Activated T-cell treated with anti-CD3 and anti-CD28 coated beads for 24 hours (primary cell): ENCODE results near the gene EIF4G1.
A peak's percentile ranks its signal among the peaks of the same experiment; 100 is the strongest.

ENCODE experiments used
- DNase-seq: peaks from one replicate; pipeline ENCODE4 v3.0.0-alpha.2; 2020; ENCODE audit warnings: low read depth

Gene EIF4G1

DNA sequence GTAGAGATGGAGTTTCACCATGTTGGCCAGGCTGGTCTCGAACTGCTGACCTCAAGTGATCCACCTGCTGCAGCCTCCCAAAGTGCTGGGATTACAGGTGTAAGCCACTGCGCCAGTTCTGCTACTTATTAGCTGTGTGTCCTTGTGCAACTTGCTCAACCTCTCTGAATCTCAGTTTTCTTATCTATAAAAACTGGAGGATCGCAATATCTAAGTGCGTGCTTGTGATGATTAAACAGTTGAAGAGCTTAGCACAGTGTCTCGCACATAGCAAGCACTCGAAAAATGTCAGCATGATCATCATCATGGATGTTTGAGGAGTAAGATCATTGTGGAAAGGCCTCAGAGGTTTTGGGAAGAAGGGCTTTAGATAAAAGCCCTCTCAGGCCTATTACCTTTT lies 36.2 kb downstream of the EIF4G1 start:
- no peak for DNase-seq

DNA sequence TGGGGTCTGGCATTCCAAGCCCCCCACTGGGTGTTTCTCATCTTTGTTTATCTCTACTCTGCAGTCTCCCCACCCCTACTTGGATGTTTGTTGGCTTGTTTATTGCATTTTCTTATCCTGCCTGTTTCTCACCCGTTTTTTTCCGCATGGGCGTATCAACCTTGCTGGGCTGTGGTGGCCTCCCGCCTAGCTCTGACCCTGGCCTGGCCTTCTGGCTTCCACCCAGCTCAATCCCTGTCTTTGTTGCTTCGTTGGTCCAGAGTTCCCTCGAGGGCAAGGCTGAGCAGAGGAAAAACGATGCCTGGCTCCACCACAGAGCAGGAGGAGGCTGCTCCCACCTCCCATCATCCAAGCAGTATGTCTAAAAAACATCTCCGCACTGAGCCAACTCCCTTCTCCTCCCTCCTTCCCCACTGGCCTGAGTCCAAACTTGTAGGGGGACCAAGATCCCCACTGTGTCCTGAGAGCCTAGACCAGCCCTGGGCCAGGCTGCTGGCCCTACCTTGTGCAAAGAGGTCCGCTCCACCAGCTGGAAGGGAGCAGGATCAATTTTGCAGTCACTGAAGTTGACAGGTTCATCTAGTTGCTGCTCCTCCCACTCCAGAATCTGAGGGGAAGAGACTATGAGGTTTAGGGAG lies 37.2 kb downstream of the EIF4G1 start:
- no peak for DNase-seq

DNA sequence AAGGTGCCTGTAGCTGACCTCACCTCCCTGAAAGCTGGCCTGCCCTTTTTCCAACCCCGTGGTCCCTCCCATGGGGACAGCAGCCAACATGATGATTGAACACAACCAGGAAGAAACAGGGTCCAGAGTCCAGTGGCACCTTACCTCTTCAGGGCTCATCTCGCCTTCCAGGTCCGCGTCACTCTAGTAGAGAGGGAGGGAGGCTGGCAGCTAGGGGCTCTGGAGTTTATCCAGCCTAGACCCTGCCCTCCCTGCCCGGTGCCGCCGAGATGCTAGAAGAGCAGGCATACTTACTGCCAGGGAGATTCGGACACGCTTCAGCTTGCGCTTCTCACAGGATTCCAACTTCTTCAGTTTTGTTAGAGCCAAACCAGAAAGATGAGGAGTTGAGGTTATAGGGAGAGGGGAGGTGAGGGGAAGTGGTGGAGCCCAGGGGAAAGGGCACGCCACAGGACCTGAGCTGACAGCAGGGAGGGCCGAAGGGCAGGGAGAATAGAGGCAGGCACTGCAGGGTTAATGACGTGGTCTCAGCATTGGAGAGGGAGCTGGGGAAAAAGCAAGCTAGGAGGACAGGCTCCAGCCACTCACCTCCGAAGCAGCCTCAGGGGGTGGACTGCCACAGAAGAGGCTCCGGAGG lies 37.9 kb downstream of the EIF4G1 start:
- DNase-seq = no peak

DNA sequence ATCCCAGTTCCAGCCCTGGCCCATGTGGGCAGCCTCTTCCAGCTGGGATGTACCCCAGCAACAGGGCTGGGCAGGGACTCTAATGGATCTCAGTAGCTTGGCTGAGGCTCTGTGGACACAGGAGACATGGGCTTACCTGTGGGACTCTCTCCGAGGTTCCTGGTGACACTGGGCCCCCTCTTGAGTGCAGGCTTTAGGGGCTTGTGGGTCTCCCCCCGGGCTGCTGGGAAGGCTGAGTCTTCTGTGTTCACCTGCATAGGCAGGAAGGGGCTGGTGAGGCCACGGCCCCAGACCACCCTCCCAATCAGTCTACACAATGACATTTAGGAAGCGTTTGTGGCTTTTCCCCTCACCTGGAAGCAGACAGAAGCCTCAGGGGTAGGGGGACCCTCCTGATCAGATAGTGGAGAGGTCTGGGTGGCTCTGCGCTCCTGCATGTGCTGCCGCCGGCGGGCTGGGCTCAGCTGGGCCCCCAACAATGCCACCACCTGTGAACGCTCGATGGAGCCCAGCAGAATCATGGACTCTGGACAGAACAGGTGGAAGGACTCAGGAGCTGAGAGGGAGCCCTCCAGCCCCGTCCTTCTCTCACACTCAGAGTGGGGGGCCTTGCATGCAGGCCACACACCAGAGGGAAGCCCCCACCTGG lies 38.6 kb downstream of the EIF4G1 start:
- DNase-seq = no peak

DNA sequence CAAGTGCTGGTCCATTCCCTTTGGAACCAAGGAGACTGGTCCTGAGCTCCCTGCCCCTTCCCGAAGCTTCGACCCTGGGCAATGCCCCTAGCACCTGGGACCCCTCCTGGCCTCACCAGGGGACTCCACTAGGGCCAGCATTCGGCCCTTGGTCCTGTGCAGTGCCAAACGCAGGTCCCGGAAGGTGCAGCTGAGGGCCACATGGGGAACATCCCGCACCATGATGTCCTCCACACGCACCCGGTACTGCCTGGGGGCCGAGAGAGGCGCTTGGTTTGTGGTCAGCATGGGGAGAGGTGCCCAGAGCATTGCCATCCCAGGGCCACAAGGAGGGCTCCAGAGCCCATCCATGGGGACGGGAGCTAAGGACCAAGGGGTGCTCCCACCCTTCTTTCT lies 39.1 kb downstream of the EIF4G1 start:
- DNase-seq = no peak

DNA sequence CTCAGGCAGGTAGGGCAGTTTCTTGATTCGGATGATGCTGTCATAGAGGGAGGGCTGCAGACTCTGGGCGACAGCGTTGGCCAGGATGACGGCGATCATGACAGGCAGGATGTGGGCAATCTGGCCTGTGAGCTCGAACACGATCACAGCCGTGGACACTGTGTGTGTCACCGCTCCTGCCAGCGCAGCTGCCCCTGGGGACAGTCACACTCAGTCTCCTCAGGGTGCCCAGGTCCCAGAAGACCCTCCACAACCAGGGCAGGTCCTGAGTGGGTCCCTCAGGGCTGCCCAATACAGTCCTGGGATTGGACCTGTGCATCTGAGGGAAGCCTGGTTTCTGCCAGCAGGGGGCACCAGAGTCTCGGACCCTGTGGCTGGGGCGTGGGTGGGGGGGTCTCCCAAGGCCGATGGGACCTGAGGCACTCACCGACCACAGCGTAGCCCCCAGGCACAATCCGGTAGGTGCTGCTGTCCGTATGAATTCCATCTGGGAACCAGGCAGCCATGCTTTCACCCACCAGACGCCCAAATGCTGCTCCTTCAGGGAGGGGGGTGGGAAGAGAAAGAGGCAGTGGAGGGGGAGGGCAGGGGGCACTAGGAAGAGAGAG lies 39.8 kb downstream of the EIF4G1 start:
- peak; percentile 52 for DNase-seq

DNA sequence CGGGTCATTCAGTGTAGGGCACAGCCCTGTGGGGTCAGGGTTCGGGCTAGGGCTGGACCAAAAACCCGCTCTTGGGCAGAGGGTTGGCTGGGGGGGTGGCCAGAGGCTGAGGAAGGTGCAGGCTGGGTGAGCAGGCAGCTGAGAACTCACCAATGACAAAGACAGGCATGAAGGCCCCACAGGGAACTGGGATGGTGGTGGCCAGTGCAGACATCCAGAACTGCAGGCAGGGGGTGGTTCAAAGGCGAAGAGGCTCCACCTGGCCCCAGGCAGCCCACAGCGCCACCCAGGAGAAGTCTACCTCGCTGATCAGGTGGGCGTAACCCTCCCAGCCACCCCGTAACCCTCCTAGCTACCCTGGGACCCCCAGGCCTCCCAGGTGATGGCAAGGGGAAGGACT lies 40.3 kb downstream of the EIF4G1 start:
- no peak for DNase-seq

DNA sequence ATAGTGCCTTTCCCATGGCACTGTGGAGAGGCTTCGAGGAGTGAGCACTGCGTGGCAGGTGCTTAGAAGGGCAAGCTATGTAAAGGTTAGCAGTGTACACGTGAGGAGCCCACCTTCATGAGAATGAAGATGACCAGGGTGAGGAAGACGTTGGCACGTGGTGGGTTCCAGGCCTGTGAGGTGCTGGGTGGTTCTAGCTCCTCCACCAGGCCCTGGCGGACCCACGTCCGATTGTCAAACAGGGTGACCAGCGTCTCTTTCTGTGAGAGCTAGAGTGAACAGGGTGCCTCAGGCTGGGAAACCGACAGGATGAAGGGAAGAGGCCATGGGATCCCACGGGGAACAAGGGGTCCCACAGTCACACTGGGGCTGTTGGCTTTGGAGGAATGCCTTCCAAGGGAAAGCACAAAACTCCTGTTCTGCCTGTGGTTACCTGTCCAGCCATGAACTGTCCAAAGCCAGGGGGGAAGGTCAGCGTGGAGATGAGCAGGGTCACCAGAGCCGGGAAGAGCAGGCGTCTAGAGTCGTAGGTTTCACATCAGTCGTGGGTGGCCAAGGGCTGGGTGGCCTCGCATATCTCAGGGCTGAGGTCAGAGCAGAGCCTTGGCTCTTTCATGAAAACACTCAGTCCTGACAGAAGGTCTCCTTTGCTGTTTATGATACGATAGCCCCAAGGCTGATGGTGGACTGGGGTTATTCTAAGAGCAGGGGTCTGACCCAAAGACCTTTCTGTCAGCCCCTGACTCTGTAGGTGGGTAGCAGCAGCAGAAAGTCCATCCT lies 41.0 kb downstream of the EIF4G1 start:
- no peak for DNase-seq

DNA sequence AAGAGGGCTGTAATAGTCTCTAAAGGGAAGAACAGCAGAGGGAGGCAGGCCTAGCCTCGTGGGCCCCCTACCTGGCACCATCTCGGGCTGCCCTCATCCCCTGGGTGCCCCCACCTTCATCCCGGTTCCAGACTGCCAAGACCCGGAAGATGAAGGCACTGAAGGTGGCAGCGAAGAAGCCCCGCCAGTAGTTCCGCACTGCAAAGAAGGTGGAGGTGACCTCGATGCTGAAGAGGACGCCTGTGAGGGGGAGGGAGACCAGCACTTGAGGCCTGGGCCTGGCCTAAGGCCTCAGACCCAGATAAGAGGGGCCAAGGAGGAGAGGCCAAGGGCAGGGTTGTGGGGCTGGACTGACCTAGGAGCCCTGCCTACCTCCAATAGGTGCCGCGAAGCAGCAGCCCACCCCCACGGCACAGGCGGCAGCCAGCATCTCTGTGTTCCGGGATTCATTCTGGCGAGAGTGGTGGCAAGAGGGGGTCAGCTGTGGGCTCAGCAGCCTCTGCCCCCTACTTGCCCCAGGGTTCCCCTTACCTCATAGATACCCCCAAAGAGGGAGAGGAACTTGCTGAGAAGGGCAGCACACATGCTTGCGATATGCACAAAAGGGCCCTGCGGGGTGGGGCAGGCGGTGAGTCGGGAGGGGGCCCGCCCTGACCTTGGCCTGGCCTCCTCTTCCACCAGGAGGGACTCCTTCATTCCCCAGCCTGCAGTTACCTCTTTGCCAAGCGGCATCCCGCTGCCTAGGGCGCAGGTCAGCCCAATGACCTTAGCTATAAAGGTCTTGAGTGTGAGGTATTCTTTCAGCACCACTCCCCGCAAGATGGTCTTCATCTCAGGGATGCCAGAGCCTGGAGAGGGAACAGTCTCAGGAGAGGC lies 43.1 kb downstream of the EIF4G1 start:
- no peak for DNase-seq

DNA sequence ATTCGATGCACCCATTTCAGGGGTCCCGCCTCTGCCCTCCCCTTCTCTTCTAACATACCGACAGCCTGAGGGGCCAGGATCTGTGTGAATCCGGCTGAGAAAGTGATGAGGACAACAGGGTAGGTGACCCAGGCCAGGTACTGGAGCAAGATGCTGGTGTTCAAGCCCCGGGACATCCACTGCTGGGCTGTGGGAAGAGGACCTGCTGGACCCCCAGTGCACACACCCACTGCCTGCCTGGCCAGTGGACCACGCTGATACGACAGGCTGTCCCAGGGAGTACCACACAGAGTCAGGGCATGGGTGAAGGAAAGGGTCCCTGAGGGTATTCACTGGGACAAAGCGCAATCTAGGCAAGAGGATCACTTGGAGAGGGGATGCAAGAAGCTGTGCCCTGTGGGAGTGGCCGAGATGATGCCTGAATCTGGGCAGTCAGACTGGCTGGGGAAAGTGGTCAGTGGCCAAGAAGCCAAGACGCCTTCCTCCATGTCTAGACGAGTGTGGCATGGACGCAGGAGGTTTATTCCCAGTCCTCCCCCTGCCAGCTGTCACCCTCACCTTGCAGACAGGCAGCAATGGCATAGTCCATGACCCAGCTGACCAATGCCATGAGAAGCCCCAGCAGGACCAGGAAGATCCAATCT lies 43.8 kb downstream of the EIF4G1 start:
- DNase-seq = no peak

DNA sequence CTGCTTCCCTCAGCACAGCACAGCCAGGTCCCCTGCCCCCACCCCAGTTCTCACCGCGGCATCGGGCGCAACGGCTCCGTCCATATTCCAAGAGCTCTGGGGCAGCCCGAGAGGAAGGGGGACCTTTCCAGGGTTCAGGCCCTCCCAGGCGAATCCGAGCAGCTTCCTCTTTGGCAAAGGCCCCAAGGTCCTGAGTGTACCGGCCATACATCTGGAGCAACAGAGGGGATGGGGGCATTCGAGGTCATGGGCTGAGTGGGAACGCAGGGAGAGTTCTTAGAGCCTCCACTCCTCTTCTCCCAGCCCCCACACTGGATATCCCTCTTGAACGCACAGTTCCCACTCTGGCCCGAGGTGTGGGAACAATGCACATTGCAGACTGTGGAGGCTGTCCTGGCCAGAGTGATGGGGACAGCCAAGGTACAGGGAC lies 44.5 kb downstream of the EIF4G1 start:
- DNase-seq = no peak

DNA sequence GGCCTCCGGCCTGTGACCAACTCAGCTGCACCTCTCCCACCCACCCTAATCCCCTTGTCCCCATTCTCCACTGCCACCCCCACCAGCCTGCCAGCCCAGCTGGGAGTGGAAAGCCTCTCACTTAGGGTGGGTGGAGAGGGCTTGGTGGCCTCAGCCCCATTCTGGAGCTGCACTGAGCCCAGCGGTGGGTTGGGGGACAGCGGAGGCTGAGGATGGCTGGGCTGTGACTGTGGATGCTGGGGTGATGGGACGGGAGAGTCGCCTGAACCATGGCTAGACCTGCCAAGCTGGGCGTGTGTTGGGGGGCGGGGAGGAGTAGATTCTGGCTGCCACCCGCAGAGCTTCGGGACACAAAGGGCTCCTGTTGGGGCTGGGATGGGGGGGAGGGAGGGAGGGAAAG lies 45.2 kb downstream of the EIF4G1 start:
- no peak for DNase-seq

DNA sequence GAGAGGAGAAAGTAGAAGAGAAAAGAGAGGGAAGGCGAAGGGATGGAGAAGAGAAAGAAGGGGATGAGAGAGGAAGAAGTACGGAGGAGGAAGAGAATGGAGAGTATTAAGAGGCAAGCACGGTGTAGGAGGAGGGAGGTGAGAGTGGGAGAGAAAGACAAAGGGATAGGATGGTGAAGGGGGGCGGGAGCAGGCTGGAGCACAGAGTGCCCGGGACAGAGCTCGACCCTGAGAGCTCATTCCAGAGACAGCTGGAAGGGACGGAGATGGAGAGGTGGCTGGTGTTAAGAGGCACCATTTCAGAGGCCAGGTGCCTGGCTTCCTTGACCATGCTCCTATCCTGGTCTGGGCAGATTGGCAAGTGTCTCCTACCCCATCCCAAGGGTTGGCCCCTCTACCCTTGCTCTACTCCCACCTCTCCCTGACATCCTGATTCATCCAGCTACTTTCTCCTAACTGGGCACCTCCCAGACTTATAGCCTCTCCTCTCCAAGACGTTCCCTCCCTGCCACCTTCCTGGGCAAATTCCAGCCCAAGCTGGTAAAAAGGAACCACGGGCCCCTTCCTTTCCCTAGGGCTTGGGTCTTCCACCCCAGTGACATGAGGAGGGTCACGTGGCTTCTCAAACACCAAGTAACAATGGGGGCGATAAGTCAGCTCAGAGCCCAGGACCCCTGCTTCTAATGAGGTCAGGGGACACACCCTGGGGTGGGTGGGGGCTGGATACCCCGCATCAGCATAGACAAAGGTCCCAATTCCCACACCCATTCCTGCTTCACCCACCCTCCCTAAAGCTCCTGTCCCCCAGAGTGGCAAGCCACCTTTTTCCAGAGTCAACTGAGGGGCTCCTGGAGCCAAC lies 45.9 kb downstream of the EIF4G1 start:
- no peak for DNase-seq

DNA sequence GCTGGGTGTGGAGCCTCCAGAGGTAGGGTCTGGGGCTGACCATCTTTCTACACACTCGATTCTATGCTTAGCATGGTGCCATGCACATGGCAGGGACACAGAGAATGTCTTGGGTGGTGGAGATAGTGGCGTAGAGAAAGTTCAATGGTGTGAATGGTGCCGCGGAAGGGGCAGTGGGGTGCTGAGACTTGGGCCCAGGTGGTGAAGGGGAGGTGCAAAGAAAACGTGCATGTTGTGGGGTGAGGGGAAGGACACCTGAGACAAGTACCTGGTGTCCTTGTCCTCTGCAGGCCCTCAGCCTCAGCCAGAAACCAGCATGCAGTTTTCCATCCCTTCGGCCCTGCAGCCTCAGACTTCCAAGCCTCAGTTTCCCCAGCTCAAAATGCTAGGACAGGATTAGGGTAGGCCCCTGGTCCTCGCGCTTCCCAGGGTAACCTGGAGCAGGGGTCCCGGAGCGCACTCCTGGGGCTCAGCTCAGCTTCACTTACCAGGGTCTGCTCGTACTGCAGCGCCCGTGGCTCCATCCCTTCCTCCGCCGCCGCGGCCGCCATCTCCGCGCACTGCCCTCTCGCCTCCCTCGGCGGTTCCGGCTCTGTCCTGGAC lies 46.6 kb downstream of the EIF4G1 start:
- no peak for DNase-seq

DNA sequence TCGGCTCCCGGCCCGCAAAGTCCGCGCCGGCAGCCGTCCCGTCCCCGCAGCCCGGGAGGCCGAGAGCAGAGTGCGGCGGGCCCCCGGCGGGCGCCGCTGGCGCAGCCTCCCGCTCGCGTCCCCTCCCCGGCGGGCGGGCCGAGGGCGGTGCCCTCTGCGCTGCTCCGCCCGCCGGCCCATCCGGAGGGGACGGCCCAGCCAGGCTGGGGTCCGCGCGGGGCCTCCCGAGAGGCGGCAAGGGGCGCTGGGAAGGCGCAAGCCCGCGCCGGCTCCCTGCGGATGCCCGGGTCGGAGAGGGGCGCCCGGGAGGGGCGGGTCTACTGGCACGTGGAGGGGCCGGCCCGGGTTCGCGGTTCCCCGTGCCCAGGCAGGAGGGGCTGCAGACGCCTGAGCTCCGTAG lies 47.1 kb downstream of the EIF4G1 start, which contains the start of the genes CLCN2 and POLR2H:
Gene CLCN2 (minus strand): TSS at position 74 of the 400 bp plus-strand sequence. CDS start 126 bp downstream, outside the sequence.
Gene POLR2H (plus strand): TSS at position 179 of the 400 bp plus-strand sequence. CDS start 1,783 bp downstream, outside the sequence.
- DNase-seq = peak; percentile 39

DNA sequence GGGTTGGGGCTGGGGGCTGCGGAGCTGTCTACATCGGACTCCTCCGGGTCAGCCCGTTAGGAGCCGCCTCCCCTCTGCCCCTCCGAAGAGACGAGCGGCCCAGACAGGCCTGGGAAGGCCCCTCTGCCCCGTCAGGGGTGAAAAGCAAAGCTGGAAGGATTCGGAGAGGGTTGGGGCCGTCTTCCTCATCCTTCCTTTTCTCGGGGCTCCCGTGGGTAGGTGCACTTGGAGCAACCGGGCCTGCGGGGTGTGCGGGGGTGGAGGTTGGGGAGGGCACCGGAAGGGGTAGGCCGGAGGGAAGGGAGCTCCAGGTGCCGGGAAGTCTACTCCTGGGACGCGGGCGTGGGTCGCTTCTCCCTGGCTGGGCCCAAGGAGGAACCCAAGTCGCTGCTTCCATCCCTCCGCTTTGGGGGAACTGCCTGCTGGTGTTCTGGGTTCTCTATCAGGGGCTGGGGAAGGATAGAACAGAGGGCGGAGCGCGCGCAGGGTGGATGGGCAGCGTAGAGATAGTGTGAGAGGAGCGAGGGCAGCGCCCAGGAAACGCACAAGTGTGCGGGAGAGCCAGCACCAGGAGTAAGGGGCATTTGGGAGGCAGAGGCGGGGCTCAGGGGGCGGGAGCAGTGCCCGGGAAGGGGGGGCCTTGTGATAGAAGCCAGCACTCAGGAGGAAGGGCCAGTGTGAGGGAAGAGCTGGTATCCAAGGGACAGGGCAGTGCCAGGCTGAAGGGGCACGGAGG lies 47.7 kb downstream of the EIF4G1 start:
- DNase-seq = peak; percentile 31

DNA sequence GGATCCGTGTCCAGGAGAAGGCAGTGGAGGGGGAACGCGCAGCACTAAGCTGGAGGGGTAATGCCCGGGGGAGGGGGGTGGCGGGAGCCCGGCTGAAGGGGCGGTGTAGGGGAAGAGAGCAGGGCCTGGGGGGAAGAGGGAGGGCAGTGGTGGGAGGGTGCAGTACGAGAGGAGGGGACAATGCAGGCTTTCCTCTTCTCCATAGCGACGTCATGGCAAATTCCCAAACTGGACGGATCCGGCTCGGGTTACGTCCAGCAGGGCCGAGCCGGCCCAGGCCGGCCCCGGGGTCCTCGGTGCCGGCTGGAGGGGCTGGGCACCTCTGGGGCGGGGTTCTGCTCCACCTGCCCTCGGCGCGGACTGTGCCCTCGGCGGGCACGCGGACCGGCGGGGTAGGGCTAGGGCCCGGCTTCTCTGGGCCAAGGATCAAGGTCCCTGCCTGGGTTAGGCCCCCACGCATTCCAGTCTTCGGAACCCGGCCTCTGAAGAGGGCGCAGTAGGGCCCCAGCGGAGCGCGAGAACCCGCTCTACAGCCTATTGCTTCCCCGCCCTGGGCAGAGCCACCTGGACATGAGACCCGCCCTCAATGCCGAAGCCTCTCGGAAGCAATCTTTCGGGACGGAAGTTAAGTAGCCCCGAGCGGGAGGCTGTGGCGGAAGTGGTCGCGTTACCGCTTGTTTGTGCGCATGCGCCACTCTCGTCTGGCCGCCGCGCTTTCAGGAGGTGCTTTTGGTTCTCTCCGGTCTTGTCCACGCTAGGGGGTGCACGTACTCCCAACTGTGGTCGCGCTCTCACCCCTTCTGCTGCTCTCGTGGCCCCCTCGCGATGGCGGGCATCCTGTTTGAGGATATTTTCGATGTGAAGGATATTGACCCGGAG lies 48.5 kb downstream of the EIF4G1 start:
- DNase-seq = peak; percentile 93
